Suprapubic skin (tissue), 3 donors: ENCODE measurements around the gene ADAMTS17.

Experiments
- CTCF ChIP-seq, 2 donors: fragments of 200-600 bp in 1 of 2; fragments of 450-650 bp in 1 of 2; sonication (generic) in 1 of 2; IDR thresholded peaks; one replicate each; pipeline ENCODE4 v1.5.1; 2016 to 2019; ENCODE audit warnings: antibody characterized with exemption in 2 of 2, mild to moderate bottlenecking in 1 of 2, moderate library complexity in 1 of 2
- EP300 ChIP-seq: sonication (generic); formaldehyde crosslinking; IDR thresholded peaks from one replicate; pipeline ENCODE4 v1.6.1; 2017; ENCODE audit warnings: antibody characterized with exemption
- POLR2A ChIP-seq, 2 donors: fragments of 450-650 bp; IDR thresholded peaks; one replicate each; pipeline ENCODE4 v1.6.1; 2017; ENCODE audit warnings: antibody characterized with exemption in 2 of 2, mild to moderate bottlenecking in 2 of 2, moderate library complexity in 2 of 2

GRCh38 chr15:100141311-100142001, 200.3 kb downstream of the ADAMTS17 start:
- TF ChIP-seq EP300 (no peak), CTCF (IDR thresholded peaks at IDR 0.05) (no peak), POLR2A (IDR thresholded peaks at IDR 0.05) (no peak)
